ENCODE data around the gene CKLF. TPM values are rescaled to one million over a fixed set of nuclear protein-coding genes. Genes with fewer than 3 reads are reported as not detected.

The CKLF gene
- total RNA-seq, 1 experiment from 2014 or later, result 77.1 TPM

DNA sequence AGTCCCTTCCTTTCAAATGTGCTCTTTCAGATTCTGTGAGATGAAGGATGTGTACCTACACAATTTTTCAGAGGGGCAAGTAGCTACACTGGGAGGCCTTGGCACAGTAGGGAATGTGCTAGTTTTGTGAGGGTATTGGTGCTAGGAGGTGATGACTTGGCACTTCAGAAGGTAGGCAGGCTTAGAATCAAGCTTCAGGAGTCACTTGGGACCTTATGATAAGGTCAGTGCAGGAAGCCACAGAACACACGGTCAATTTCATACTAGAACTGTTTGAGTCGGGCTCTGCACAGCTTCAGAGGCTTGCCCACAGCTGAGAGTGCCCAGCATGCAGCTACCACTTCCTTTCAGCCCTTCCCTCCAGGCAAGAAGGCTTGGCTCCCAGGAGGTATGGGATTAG, 20.0 kb downstream of the CKLF start:
- BruUV-seq (replicated peaks), result no TSS peak
- intact Hi-C loops (cut with micrococcal nuclease; ENCODE audit: unreplicated experiment), result no loop called here
- CTCF ChIA-PET, result no interaction called here

DNA sequence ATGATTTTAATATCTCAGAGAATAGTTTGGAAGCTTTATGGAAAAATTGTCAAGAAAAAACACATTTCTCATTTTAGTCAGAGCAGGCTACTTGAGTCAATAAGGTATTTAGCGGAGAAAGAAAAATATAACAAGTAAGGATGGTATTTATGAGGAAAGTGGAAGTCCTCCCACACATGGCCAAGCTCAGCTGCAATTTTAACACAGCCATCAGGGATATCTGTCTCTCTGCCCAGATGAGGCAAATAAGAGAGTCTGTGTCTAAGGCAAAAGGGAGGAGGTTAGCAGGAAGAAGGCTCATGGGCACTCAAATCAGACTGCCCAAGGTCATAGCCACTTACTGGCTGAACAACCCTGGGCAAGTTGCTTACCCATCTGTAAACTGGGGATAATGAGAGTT, 21.7 kb downstream of the CKLF start:
- CTCF ChIA-PET, result no interaction called here
- TF ChIP-seq, protein P1, sequence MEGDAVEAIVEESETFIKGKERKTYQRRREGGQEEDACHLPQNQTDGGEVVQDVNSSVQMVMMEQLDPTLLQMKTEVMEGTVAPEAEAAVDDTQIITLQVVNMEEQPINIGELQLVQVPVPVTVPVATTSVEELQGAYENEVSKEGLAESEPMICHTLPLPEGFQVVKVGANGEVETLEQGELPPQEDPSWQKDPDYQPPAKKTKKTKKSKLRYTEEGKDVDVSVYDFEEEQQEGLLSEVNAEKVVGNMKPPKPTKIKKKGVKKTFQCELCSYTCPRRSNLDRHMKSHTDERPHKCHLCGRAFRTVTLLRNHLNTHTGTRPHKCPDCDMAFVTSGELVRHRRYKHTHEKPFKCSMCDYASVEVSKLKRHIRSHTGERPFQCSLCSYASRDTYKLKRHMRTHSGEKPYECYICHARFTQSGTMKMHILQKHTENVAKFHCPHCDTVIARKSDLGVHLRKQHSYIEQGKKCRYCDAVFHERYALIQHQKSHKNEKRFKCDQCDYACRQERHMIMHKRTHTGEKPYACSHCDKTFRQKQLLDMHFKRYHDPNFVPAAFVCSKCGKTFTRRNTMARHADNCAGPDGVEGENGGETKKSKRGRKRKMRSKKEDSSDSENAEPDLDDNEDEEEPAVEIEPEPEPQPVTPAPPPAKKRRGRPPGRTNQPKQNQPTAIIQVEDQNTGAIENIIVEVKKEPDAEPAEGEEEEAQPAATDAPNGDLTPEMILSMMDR (conservative IDR thresholded peaks at IDR 0.05), result no peak
- no peak for TF ChIP-seq EZH2 (IDR thresholded peaks at IDR 0.05; ENCODE audit: low read depth)
- no peak for DNase-seq
- Histone ChIP-seq H3K79me2 (ENCODE audit: low read depth) (no peaks in the 10 kb centered on the region), H3K4me2 (no peak overlapping the region), H3K9me2 (ENCODE audit: insufficient read depth) (no peaks in the 10 kb centered on the region), H4K20me1 (ENCODE audit: insufficient read depth) (no peaks in the 10 kb centered on the region), H3K4me1 (replicated peaks; ENCODE audit: insufficient read depth) (peaks cover 15% of the 10 kb centered on the region), H3K9me3 (ENCODE audit: insufficient read depth, low read depth) (no peaks in the 10 kb centered on the region), H3F3A (ENCODE audit: insufficient read depth, low read depth) (peaks cover 17% of the 10 kb centered on the region), H3K27me3 (ENCODE audit: insufficient read depth, low read depth) (no peaks in the 10 kb centered on the region), H3K36me3 (ENCODE audit: low read depth) (no peaks in the 10 kb centered on the region), H3K4me3 (no peak overlapping the region), H2AFZ (no peak overlapping the region), H3K27ac (no peak overlapping the region)
- intact Hi-C loops (cut with micrococcal nuclease; ENCODE audit: unreplicated experiment), result no loop called here
- POLR2A ChIA-PET (ENCODE audit: unreplicated experiment), result interaction anchor here (0.5 to 0.6 kb wide), 2 partner anchors 91 to 525 kb away, joined by 3 to 14 read pairs; no protein-coding TSS in a partner anchor
- BruUV-seq (replicated peaks), result no TSS peak

More for the DNA sequence above, 20.0 kb downstream of the CKLF start:
- Histone ChIP-seq H3K9me2 (ENCODE audit: insufficient read depth) (no peaks in the 10 kb centered on the region), H3K36me3 (ENCODE audit: low read depth) (no peaks in the 10 kb centered on the region), H2AFZ (no peak overlapping the region), H3F3A (ENCODE audit: insufficient read depth, low read depth) (peaks cover 17% of the 10 kb centered on the region), H3K27me3 (ENCODE audit: insufficient read depth, low read depth) (no peaks in the 10 kb centered on the region), H3K79me2 (ENCODE audit: low read depth) (no peaks in the 10 kb centered on the region), H3K27ac (no peak overlapping the region), H3K9me3 (ENCODE audit: insufficient read depth, low read depth) (0 out of 2 replicates have a peak, but pooled peaks cover 3% of the 10 kb centered on the region), H4K20me1 (ENCODE audit: insufficient read depth) (no peaks in the 10 kb centered on the region), H3K4me3 (no peak overlapping the region), H3K4me2 (no peak overlapping the region), H3K4me1 (replicated peaks; ENCODE audit: insufficient read depth) (peaks cover 22% of the 10 kb centered on the region)
- TF ChIP-seq, protein P1 (conservative IDR thresholded peaks at IDR 0.05), result no peak
- TF ChIP-seq EZH2 (IDR thresholded peaks at IDR 0.05; ENCODE audit: low read depth), result no peak
- no peak for DNase-seq
- POLR2A ChIA-PET (ENCODE audit: unreplicated experiment), result no interaction called here

DNA sequence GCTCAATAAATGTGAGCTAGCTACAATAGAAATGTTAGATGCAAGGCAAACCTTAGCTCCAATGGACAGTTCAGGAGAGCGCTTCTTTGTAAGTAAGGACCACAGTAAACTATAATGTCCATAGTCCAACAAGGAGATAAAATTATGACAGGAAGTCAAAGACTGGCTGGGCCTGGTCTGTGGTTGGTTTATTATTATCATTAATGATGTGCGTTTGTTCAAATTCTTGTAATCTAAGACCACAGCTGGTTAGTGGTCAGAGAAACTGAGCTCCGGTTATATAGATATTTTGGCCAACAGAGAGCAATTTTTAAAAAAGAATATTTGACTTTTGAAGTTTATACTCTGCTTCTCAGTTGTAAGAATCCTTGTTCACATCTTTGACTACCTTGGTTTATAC, 22.2 kb downstream of the CKLF start:
- Histone ChIP-seq H3K4me2 (no peak overlapping the region), H3K27me3 (ENCODE audit: insufficient read depth, low read depth) (no peaks in the 10 kb centered on the region), H3K79me2 (ENCODE audit: low read depth) (no peaks in the 10 kb centered on the region), H3K36me3 (ENCODE audit: low read depth) (no peaks in the 10 kb centered on the region), H4K20me1 (ENCODE audit: insufficient read depth) (no peaks in the 10 kb centered on the region), H3K9me2 (ENCODE audit: insufficient read depth) (no peaks in the 10 kb centered on the region), H3K4me1 (replicated peaks; ENCODE audit: insufficient read depth) (peaks cover 11% of the 10 kb centered on the region), H3K27ac (no peak overlapping the region), H3K9me3 (ENCODE audit: insufficient read depth, low read depth) (no peaks in the 10 kb centered on the region), H3F3A (ENCODE audit: insufficient read depth, low read depth) (peaks cover 14% of the 10 kb centered on the region), H2AFZ (no peak overlapping the region), H3K4me3 (no peak overlapping the region)
- intact Hi-C loops (cut with micrococcal nuclease; ENCODE audit: unreplicated experiment), result no loop called here
- CTCF ChIA-PET, result no interaction called here
- TF ChIP-seq, protein P1 (conservative IDR thresholded peaks at IDR 0.05), result no peak
- DNase-seq, result no peak
- POLR2A ChIA-PET (ENCODE audit: unreplicated experiment), result interaction anchor here (0.5 to 0.6 kb wide), 2 partner anchors 92 to 524 kb away, joined by 3 to 14 read pairs; no protein-coding TSS in a partner anchor
- BruUV-seq (replicated peaks), result no TSS peak

Data from PC-9 (cell line).